ENCODE data around the gene DISC1.

DNA sequence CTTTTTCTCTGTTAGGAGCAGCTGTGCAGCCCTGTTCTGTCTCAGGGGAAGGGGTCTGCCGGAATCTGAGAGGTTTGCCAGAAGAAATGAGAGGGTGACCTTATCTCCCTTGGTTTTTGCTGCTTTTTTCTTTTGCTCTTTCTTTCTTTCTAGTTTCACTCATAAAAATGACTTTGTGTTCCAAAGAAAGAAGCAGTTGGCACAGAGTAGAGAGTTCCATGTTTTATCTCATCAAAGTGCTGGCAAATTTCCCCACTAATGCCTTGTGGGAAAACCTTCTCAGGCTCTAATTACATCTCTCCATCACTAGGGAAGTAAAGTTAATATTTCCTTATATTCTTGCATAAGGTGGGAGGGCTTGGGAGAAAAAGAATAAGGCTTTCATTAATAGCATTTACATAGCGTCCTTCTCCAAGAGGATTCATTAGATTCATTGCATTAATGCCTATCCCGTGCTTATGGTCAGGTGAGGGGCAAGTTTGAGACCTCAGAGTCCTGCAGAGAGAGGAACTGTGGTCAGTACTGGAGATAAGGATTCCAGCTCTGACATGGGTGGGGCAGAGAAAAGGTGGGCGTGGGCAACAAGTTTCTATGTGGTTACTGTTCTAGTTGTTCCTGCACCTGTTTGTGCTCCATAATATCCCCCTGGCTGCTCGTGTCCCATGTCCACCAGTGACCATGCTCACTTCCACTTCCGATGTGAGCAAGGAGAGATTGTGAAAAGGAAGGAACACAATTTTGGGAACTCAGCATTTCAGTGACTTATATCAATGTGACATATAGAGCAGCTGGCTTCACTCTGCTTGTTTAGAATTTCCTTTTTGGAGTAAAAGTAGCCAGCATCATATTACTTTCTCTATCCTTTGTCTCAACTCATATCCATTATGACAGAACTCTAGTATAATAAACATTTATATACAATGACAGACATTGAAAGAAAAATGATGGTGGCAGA lies 79.5 kb downstream of the DISC1 start:
- TF ChIP-seq POLR2AphosphoS5 (IDR thresholded peaks at IDR 0.05), result no peak
- TF ChIP-seq, protein P1, sequence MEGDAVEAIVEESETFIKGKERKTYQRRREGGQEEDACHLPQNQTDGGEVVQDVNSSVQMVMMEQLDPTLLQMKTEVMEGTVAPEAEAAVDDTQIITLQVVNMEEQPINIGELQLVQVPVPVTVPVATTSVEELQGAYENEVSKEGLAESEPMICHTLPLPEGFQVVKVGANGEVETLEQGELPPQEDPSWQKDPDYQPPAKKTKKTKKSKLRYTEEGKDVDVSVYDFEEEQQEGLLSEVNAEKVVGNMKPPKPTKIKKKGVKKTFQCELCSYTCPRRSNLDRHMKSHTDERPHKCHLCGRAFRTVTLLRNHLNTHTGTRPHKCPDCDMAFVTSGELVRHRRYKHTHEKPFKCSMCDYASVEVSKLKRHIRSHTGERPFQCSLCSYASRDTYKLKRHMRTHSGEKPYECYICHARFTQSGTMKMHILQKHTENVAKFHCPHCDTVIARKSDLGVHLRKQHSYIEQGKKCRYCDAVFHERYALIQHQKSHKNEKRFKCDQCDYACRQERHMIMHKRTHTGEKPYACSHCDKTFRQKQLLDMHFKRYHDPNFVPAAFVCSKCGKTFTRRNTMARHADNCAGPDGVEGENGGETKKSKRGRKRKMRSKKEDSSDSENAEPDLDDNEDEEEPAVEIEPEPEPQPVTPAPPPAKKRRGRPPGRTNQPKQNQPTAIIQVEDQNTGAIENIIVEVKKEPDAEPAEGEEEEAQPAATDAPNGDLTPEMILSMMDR (IDR thresholded peaks at IDR 0.05), result no peak
- TF ChIP-seq POLR2A (IDR thresholded peaks at IDR 0.05), result no peak
- no peak for TF ChIP-seq EP300 (IDR thresholded peaks at IDR 0.05)
